ENCODE data around the gene RBM20. TPM values are rescaled to one million over a fixed set of nuclear protein-coding genes. Genes with fewer than 3 reads are reported as not detected.

Gene RBM20
- total and polyA plus RNA-seq, 10 of the 15 experiments (the other 5 are each of a cell fraction or from before 2014, with no cell fraction given), result 0.04 to 0.26 (median 0.15) TPM

GRCh38 chr10:110762109-110762848, 118.1 kb downstream of the RBM20 start:
- ChIA-PET CTCF (interaction anchor here (1.0 to 1.6 kb wide), 4 partner anchors 11 to 132 kb away, joined by 3 to 5 read pairs (median 3); no protein-coding TSS in a partner anchor), POLR2A (interaction anchor here (1.3 kb wide), 1 partner anchor 12 kb away, joined by 4 read pairs; no protein-coding TSS in a partner anchor), SMC1A (ENCODE audit: uncharacterized antibody, unreplicated experiment) (interaction anchor here (0.6 to 4.5 kb wide), 6 partner anchors 9 to 162 kb away, joined by 3 to 13 read pairs (median 3); no protein-coding TSS in a partner anchor), RAD21 (ENCODE audit: unreplicated experiment) (interaction anchor here (0.9 to 1.3 kb wide), 2 partner anchors 9 to 31 kb away, joined by 3 to 4 read pairs; no protein-coding TSS in a partner anchor)
- Histone ChIP-seq H3K27ac (ENCODE audit: control insufficient read depth, insufficient read depth) (no peak overlapping the region), H3K9ac (ENCODE audit: control insufficient read depth, insufficient read depth, low read length) (no peak overlapping the region), H4K20me1 (ENCODE audit: control insufficient read depth, insufficient read depth) (no peaks in the 10 kb centered on the region), H3K79me2 (ENCODE audit: control insufficient read depth, insufficient read depth, low read length) (no peaks in the 10 kb centered on the region), H3K4me3 (no peak overlapping the region), H3K4me2 (ENCODE audit: control insufficient read depth, insufficient read depth) (no peak overlapping the region), H2AFZ (ENCODE audit: control insufficient read depth, low read depth, low read length) (no peak overlapping the region), H3K9me3 (replicated peaks; ENCODE audit: control insufficient read depth, insufficient read depth, low read length) (no peaks in the 10 kb centered on the region), H3K27me3 (replicated peaks in 1 of 2; ENCODE audit: control insufficient read depth in 2 of 2, insufficient read depth in 2 of 2, low read length in 1 of 2) (no peaks in the 10 kb centered on the region; a peak in 1 of 4 replicates), H3K4me1 (ENCODE audit: control insufficient read depth, insufficient read depth, low read length) (peaks cover 8% of the 10 kb centered on the region), H3K36me3 (ENCODE audit: control insufficient read depth in 2 of 2, insufficient read depth in 2 of 2, low read length in 1 of 2) (no peaks in the 10 kb centered on the region)
- in situ Hi-C loops (cut with MboI) (no loop called here), intact Hi-C loops (cut with micrococcal nuclease; ENCODE audit: unreplicated experiment) (no loop called here)
- no peak for FAIRE-seq
- 76% methylated on average over 8 of the region's 8 CpGs for WGBS (ENCODE audit: insufficient coverage, insufficient replicate concordance, low lambda C conversion rate, missing lambda C conversion rate)
- DNase-seq (ENCODE audit: low read depth, low spot score), result no peak
- no TSS peak for BruUV-seq (replicated peaks)
- ATAC-seq, result no peak
- TF ChIP-seq IKZF1 (conservative IDR thresholded peaks at IDR 0.05) (no peak), FOXK2 (IDR thresholded peaks at IDR 0.05) (no peak), SREBF2 (IDR thresholded peaks at IDR 0.05; ENCODE audit: low read length) (no peak), HDAC6 (IDR thresholded peaks at IDR 0.05; ENCODE audit: unreplicated experiment) (no peak), STAT1 (conservative IDR thresholded peaks at IDR 0.05) (no peak), NBN (IDR thresholded peaks at IDR 0.05) (no peak), CHD4 (IDR thresholded peaks at IDR 0.05) (no peak), EP300 (IDR thresholded peaks at IDR 0.05; ENCODE audit: borderline replicate concordance in 1 of 2, control insufficient read depth in 1 of 2, low read depth in 2 of 2, low read length in 2 of 2) (no peak)

Measured in GM12878 (cell line).